Stimulated activated CD4-positive, alpha-beta T cell treated with anti-CD3 and anti-CD28 coated beads, TNF-alpha, amount 100 ng/mL, for 24 hours (primary cell): ENCODE results near the gene PXT1.
A peak's percentile ranks its signal among the peaks of the same experiment; 100 is the strongest.
"Not testable (repeated sequence)": the region's sequence is repeated elsewhere in the genome, so short reads cannot be mapped to it uniquely, and the experiment has no call there.

ENCODE experiments used
- DNase-seq, 3 experiments: peaks; one replicate each; pipeline ENCODE4 v3.0.0-alpha.2; 2020; ENCODE audit warnings: low read depth in 3 of 3

PXT1 gene

GRCh38 chr6:36442671-36443470 is at the start of gene PXT1, which contains the start of gene KCTD20:
TSS of gene PXT1 (minus strand) at chr6:36442854. CDS start at chr6:36426082, 16,772 bp downstream.
TSS of gene KCTD20 (plus strand) at chr6:36443000. CDS start at chr6:36470098, 27,098 bp downstream.
- peak; percentile 76 to 88 (median 78) for DNase-seq

GRCh38 chr6:36492092-36492491 is 49.4 kb upstream of the PXT1 start:
- no peak for DNase-seq

GRCh38 chr6:36491378-36491965 is 48.8 kb upstream of the PXT1 start:
- DNase-seq, result no peak

- no peak for DNase-seq
Measured at GRCh38 chr6:36489426-36489825, 46.8 kb upstream of the PXT1 start.

GRCh38 chr6:36488221-36488620 is 45.6 kb upstream of the PXT1 start:
- DNase-seq, result no peak

GRCh38 chr6:36487698-36488097 is 45.0 kb upstream of the PXT1 start:
- no peak for DNase-seq

- no peak for DNase-seq
Measured at GRCh38 chr6:36484736-36485135, 42.1 kb upstream of the PXT1 start.

- not testable (repeated sequence) for DNase-seq
Measured at GRCh38 chr6:36483326-36483725, 40.7 kb upstream of the PXT1 start.

GRCh38 chr6:36479256-36479655 is 36.6 kb upstream of the PXT1 start:
- DNase-seq, result no peak

- DNase-seq, result no peak
Measured at GRCh38 chr6:36478051-36478526, 35.4 kb upstream of the PXT1 start.

- no peak for DNase-seq
Measured at GRCh38 chr6:36469946-36470345, 27.3 kb upstream of the PXT1 start.

GRCh38 chr6:36469148-36469661 is 26.6 kb upstream of the PXT1 start:
- no peak for DNase-seq

GRCh38 chr6:36467625-36468024 is 25.0 kb upstream of the PXT1 start:
- DNase-seq, result no peak

- no peak for DNase-seq
Measured at GRCh38 chr6:36464233-36464632, 21.6 kb upstream of the PXT1 start.

- no peak for DNase-seq
Measured at GRCh38 chr6:36463676-36464075, 21.0 kb upstream of the PXT1 start.

GRCh38 chr6:36461646-36462045 is 19.0 kb upstream of the PXT1 start:
- no peak for DNase-seq

GRCh38 chr6:36460916-36461315 is 18.3 kb upstream of the PXT1 start:
- no peak for DNase-seq

GRCh38 chr6:36459501-36459900 is 16.8 kb upstream of the PXT1 start:
- no peak for DNase-seq

GRCh38 chr6:36455486-36456027 is 12.9 kb upstream of the PXT1 start:
- DNase-seq, result no peak

- not testable (repeated sequence) for DNase-seq
Measured at GRCh38 chr6:36452897-36453296, 10.2 kb upstream of the PXT1 start.

- not testable (repeated sequence) for DNase-seq
Measured at GRCh38 chr6:36449173-36449572, 6.5 kb upstream of the PXT1 start.

- no peak for DNase-seq
Measured at GRCh38 chr6:36445621-36446020, 3.0 kb upstream of the PXT1 start.

- no peak for DNase-seq
Measured at GRCh38 chr6:36444470-36444869, 1.8 kb upstream of the PXT1 start.
